DND-41 (cell line): ENCODE results near the gene SNAP47.

Experiments
- ATAC-seq: fragments of 200-7000 bp; cut with Tn5 transposase; 3 replicates; pipeline ENCODE4 v1.9.1; 2021; ENCODE audit warnings: low read depth; ENCODE audit not compliant: insufficient read depth
- DNase-seq: peaks from one replicate; pipeline ENCODE4 v3.0.0-alpha.2; 2020
- H2AFZ ChIP-seq: 2 replicates; pipeline ENCODE4 v1.6.0; 2012; ENCODE audit warnings: low read depth, low read length
- H3K27ac ChIP-seq: 2 replicates; pipeline ENCODE4 v1.5.1; 2012; ENCODE audit warnings: low read length, inconsistent platforms
- H3K27me3 ChIP-seq: fragments of 200-600 bp; sonication (generic); 2 replicates; pipeline ENCODE4 v1.6.0; 2012; ENCODE audit warnings: low read length, mild to moderate bottlenecking, inconsistent platforms; ENCODE audit not compliant: insufficient read depth, poor library complexity
- H3K36me3 ChIP-seq: 2 replicates; pipeline ENCODE4 v1.5.1; 2012; ENCODE audit warnings: low read length, inconsistent platforms; ENCODE audit not compliant: insufficient read depth
- H3K4me1 ChIP-seq: 2 replicates; pipeline ENCODE4 v1.5.1; 2012; ENCODE audit warnings: mild to moderate bottlenecking, low read length; ENCODE audit not compliant: insufficient read depth
- H3K4me2 ChIP-seq: 2 replicates; pipeline ENCODE4 v1.6.0; 2012; ENCODE audit warnings: mild to moderate bottlenecking, moderate library complexity, low read length, inconsistent platforms; ENCODE audit not compliant: insufficient read depth
- H3K4me3 ChIP-seq, 2 experiments: fragments of 200-600 bp in 1 of 2; shearing (Covaris generic) in 1 of 2; 2 replicates each; pipeline ENCODE4 v1.5.1; 2012 to 2016; ENCODE audit warnings: inconsistent platforms in 2 of 2, low read length in 2 of 2, mild to moderate bottlenecking in 2 of 2, low read depth in 1 of 2, moderate library complexity in 1 of 2
- H3K79me2 ChIP-seq: 2 replicates; pipeline ENCODE4 v1.6.0; 2012; ENCODE audit warnings: low read length, inconsistent platforms; ENCODE audit not compliant: insufficient read depth
- H3K9ac ChIP-seq: 2 replicates; pipeline ENCODE4 v1.6.0; 2012; ENCODE audit warnings: low read depth, mild to moderate bottlenecking, inconsistent platforms, low read length, moderate library complexity
- H3K9me3 ChIP-seq: 2 replicates; pipeline ENCODE4 v1.5.1; 2012; ENCODE audit warnings: low read length, moderate library complexity, mild to moderate bottlenecking, inconsistent platforms; ENCODE audit not compliant: insufficient read depth, severe bottlenecking
- H4K20me1 ChIP-seq: 2 replicates; pipeline ENCODE4 v1.6.0; 2012; ENCODE audit warnings: low read length; ENCODE audit not compliant: insufficient read depth
- EZH2 ChIP-seq: IDR thresholded peaks from 3 replicates; pipeline ENCODE4 v1.6.1; 2012; ENCODE audit warnings: borderline replicate concordance, low read depth, mild to moderate bottlenecking, moderate library complexity, low read length, inconsistent platforms; ENCODE audit not compliant: severe bottlenecking
- TF ChIP-seq, protein P1 (sequence below): IDR thresholded peaks from 2 replicates; pipeline ENCODE4 v1.5.1; 2012; ENCODE audit warnings: borderline replicate concordance, low read length, moderate library complexity, mild to moderate bottlenecking; ENCODE audit not compliant: poor library complexity, severe bottlenecking; ENCODE audit errors: extremely low read depth

Gene SNAP47

DNA sequence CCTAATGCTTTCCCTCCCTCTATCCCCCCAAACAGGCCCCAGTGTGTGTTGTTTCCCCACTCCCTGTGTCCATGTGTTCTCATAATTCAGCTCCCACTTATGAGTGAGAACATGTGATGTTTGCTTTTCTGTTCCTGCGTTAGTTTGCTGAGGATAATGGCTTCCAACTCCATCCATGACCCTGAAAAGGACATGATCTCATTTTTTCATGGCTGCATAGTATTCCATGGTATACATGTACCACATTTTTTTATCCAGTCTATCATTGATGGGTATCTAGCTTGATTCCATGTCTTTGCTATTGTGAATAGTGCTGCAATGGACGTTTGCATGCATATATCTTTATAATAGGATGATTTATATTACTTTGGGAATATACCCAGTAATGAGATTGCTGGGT is 89.0 kb downstream of the SNAP47 start:
- H3K27ac ChIP-seq: no peak overlapping the region
- H3K27me3 ChIP-seq: no peaks in the 10 kb centered on the region
- DNase-seq (no peak), ATAC-seq (no peak)
- H3K9me3 ChIP-seq: no peaks in the 10 kb centered on the region
- no peaks in the 10 kb centered on the region for H4K20me1 ChIP-seq
- no peak for TF ChIP-seq EZH2
- TF ChIP-seq, protein P1, sequence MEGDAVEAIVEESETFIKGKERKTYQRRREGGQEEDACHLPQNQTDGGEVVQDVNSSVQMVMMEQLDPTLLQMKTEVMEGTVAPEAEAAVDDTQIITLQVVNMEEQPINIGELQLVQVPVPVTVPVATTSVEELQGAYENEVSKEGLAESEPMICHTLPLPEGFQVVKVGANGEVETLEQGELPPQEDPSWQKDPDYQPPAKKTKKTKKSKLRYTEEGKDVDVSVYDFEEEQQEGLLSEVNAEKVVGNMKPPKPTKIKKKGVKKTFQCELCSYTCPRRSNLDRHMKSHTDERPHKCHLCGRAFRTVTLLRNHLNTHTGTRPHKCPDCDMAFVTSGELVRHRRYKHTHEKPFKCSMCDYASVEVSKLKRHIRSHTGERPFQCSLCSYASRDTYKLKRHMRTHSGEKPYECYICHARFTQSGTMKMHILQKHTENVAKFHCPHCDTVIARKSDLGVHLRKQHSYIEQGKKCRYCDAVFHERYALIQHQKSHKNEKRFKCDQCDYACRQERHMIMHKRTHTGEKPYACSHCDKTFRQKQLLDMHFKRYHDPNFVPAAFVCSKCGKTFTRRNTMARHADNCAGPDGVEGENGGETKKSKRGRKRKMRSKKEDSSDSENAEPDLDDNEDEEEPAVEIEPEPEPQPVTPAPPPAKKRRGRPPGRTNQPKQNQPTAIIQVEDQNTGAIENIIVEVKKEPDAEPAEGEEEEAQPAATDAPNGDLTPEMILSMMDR: no peak
- no peak overlapping the region for H3K4me3 ChIP-seq
- no peaks in the 10 kb centered on the region for H3K36me3 ChIP-seq
- no peak overlapping the region for H3K4me2 ChIP-seq
- H3K79me2 ChIP-seq: no peaks in the 10 kb centered on the region
- no peaks in the 10 kb centered on the region for H3K4me1 ChIP-seq
- no peak overlapping the region for H2AFZ ChIP-seq
- no peak overlapping the region for H3K9ac ChIP-seq

DNA sequence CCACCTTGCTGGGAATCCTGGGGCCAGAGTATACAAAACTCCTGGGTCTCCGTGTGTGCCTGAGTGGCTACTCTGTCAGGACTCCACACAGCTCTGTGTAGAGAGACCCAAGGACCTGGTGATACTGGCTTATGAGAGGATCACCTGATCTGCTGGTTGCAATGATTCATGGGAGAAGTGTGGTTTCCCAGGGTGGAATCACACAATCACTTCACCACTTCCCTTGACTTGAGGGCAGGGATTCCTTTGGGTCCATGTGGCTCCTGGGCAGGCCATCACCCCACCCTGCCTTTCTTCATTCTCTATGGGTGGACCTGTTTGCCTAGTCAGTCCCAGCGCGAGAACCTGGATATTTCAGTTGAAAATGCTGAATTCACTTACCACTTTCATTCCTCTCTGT is 93.6 kb downstream of the SNAP47 start:
- no peak overlapping the region for H2AFZ ChIP-seq
- no peaks in the 10 kb centered on the region for H3K36me3 ChIP-seq
- H3K4me3 ChIP-seq: no peak overlapping the region
- H3K9ac ChIP-seq: no peak overlapping the region
- DNase-seq: peak; percentile 16
- peak; percentile 52; the same call in 2 of the 3 replicates for ATAC-seq
- H3K4me2 ChIP-seq: no peak overlapping the region
- no peaks in the 10 kb centered on the region for H4K20me1 ChIP-seq
- no peak overlapping the region for H3K27ac ChIP-seq
- TF ChIP-seq, protein P1: no peak
- TF ChIP-seq EZH2: no peak
- H3K27me3 ChIP-seq: no peaks in the 10 kb centered on the region
- H3K4me1 ChIP-seq: no peaks in the 10 kb centered on the region
- no peaks in the 10 kb centered on the region for H3K9me3 ChIP-seq
- no peaks in the 10 kb centered on the region for H3K79me2 ChIP-seq
